HG03139 (cell line): ENCODE results near the gene MYL9.
"Not testable (repeated sequence)": the region's sequence is repeated elsewhere in the genome, so short reads cannot be mapped to it uniquely, and the experiment has no call there.

ENCODE experiments used
- ATAC-seq: cut with Tn5 transposase; IDR thresholded peaks from one replicate; pipeline ENCODE4 v1.9.1; 2021; ENCODE audit not compliant: unreplicated experiment

The MYL9 gene

DNA sequence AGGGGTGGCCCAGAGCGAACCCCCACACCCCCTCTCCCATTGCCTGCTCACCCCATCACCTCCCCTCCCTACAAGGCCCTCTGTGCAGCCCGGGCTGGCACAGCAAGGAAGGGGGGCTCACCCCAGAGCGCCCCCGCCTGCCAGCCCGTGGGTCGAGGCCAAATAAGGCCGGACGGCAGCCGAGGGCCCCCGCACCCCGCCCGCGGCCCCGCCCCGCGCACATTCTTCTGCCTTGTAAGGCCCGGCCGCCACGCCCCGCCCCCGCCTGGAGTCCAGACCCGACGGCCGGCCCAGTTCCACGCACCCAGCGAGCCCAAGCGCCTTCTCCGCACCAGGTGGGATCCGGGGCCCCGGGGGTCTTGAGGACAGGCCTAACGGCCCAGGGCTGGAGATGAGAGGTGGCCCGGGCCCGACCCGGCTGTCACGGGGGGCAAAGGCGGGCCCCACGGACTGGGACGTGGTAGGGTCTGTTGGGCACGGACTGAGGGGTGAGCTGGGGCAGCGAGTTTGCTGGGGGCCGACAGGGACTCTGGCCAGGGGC is at the start of gene MYL9:
Gene MYL9 (plus strand): TSS at position 293 of the 541 bp plus-strand sequence. CDS start 3,366 bp downstream, outside the sequence.
- ATAC-seq = no peak

DNA sequence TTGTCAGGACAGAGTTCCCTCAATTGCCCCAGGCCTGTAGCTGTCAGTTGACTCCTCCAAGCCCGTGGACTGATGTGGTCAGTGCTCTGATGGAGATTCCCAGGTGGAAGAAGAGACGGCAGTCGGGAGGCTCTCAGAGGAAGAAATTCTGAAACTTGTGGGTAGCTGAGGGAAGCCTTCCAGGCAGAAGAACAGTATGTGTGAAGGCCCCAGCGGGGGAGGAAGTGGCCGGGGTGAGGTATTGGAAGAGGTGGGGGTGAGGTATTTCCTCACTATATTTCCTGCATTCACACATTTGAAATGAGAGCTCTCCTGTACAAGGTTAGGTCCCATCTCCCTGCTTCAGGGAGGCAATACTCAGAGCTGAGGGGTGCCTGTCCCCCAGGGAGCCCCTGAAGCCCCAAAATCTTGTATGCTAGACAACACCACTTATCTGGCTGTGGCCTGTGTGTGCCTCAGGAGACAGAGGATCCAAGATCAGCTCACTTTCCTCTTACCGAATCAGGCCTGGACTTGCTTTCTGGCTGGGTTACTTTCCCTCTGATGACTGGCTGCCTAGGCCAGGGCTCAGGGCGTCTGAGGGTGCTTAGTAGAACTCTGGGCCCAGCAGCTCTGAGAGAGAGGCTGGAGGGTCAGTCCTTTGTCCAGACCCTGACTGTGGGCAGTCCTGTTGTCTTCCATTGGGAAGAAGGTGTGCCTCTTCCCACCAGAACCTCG is 49.3 kb upstream of the MYL9 start:
- no peak for ATAC-seq

DNA sequence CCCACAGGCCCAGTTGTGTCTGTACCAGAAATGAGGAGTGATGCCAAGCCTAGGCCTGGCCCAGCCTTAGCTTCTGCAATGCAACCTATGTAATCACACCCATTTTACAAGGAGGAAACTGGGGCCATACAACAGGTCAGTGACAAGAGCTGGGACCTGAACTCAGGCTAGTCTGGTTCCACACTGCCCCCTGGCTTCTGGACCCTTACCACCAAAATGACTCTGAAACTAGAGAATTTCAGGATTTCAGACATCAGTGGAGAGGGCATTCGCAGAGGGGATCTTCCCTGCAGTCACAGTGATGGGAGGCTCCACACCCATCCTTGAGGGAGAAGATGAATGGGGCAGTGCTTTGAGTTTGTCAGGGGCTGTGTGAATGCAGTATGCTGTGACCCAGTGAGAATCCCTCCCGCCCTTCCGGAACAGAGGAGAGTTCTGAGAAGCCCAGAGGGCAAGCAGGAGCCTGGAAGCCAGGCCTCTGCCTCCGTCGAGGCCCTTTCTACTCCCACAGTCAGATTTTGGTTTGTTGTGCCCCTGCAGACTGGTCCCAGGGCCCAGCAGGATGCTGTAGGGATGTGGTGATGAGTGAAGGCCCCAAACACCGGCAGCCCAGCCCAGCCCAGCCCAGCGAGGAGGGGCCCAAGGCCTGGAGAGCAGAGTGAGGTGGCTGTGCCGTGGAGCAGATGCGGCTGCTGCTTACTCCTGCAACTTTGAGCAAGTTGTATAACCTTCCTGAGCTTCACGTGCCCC is 48.1 kb upstream of the MYL9 start:
- no peak for ATAC-seq

DNA sequence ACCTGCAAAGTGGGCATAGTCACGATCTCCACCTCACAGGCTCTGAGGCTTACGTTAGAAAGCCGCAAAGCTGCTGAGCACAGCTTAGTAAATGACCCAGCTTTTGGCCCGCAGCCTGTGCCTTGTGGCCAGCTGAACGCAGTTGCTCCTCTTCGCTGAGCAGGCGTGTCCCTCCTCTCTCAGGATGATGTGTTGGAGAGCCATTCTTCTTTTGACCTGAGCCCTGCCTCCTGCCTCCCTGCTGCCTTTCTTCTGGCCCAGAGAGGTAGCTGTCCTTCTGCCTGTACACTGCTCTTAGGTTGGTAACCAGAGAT is 47.6 kb upstream of the MYL9 start:
- no peak for ATAC-seq

DNA sequence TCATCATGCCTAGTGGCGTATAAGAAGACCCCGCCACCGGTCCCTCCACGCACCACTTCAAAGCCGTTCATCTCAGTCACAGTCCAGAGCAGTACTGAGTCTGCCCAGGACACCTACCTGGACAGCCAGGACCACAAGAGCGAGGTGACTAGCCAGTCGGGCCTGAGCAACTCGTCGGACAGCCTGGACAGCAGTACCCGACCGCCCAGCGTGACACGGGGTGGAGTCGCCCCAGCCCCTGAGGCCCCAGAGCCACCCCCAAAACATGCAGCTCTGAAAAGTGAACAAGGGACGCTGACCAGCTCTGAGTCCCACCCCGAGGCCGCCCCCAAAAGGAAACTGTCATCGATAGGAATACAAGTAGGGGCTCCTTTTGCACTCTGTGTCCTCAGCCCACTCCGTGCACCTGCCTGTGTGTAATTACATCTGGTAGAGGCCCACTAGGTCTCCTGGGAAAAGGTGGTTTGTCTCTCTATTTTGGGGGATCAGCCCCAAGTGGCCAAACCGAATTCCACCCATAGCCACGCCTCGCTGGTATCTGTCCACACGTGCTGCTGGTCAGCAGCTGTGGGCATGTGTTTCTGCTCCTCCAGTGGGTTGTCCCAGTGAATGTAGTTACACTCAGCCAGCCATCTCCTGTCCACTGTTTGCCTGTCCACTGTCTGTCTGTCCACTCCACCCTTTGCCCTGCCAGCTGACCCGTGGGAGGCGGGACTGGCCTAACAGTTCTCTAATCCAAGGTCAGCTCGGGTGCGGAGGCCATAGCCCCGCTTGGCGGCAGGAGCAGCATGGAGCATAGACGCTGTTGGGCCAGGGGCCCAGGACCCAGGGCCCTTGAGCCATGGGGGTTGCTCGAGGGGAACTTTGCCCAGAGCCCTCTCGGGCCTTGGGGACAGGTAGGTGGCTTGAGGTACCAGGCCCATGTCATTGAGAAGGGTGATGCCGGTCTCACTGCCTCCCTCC is 44.3 kb upstream of the MYL9 start:
- no peak for ATAC-seq

DNA sequence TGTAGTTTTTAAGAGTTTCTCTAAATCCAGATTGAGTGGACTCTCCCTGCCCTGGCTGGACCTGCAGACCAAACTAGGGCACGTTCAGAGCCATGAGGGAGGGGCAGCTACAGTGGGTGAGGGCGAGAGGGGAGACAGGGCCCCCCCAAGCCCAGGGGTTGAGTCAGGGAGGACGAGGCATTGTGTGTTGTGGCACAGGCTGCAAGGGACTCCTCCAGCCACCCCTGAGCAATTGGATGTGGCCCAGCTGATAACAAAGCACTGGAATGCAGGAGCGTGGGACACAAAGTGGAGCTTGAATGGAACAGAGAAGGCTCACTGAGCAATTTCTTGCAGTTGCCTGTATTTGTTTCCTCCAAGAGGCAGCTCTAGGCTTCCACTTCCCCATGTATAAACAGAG is 43.5 kb upstream of the MYL9 start:
- ATAC-seq = no peak

DNA sequence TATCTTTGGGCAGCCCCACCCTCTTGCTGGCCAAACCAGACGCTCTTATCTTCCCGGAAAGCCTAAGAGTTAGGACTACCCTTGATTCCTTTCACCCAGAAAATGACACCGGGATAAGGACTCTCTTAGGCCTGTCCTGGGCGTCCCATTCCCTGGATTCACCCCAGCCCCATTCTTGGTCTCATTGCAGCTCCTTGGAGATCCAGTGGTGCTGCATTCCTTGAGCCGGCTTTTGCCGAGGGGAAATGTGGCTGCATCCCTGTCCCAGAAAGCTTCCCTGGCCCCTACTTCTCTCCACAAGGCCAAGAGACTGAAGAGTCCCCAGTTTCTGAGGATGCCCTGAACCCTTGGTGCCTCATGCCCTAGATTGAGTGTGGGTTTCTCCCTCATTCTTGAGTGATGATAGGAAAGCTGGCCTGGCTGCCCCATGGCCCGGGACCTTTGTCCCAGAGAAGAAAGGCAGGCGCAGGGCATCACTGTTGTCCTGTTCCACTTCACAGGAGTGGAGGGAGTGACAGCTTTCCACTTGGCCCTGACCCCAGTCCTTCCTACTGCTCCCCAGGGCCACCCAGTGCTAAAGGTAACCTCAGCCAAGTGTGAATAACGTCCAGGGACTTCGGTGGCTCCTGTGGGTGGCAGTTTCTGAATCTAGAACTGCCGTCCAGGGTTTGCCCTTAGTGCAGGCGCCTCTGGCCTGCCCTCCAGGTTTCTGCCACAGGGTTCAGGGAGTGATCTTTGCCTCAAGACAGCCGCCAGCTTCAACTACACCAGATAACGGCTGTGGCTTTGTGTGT is 42.7 kb upstream of the MYL9 start:
- no peak for ATAC-seq

DNA sequence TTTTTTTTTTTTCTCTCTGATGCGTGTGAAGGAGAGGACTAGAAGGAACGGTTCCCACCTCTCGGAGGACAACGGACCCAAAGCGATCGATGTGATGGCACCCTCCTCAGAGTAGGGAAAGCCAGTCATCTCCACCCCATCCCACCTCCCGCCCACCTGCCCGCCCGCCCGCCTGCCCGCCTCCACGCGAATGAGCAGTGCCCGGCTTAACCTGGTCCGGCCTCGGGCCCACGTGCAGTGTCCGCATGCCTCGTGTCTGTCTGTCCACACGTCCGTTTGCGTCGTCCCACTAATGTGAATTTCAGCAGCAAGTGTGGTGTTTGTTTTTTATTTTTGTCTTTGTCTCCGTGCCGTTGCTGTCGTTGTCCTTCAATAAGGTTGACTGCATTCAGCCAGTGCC is 42.1 kb upstream of the MYL9 start:
- ATAC-seq = no peak

DNA sequence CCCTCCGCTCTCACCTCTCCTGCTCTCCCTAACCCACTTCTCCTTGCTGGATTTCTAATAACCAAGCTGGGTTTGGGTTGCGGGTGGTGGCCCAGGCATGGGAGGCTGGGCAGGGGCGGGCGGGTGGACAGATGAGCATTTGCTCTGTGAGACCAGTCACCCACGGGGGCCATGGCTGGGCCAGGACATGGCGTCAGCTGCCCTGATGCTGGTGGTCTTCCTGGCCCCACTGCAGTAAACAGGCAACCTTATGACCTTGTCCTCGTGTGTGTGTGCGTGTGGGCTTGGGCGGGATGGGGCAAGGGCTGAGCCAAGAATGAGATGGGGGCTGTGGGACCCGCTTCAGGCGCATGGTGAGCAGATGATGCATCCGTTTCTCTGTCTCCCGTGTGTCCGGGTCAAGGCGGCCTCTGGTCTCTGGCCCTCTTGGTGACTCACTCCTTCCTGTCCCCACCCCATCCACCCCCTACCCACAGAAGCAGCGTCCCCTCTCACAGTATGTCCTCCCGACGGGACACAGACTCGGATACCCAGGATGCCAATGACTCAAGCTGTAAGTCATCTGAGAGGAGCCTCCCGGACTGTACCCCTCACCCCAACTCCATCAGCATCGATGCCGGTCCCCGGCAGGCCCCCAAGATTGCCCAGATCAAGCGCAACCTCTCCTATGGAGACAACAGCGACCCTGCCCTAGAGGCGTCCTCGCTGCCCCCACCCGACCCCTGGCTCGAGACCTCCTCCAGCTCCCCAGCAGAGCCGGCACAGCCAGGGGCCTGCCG is 41.4 kb upstream of the MYL9 start:
- no peak for ATAC-seq

DNA sequence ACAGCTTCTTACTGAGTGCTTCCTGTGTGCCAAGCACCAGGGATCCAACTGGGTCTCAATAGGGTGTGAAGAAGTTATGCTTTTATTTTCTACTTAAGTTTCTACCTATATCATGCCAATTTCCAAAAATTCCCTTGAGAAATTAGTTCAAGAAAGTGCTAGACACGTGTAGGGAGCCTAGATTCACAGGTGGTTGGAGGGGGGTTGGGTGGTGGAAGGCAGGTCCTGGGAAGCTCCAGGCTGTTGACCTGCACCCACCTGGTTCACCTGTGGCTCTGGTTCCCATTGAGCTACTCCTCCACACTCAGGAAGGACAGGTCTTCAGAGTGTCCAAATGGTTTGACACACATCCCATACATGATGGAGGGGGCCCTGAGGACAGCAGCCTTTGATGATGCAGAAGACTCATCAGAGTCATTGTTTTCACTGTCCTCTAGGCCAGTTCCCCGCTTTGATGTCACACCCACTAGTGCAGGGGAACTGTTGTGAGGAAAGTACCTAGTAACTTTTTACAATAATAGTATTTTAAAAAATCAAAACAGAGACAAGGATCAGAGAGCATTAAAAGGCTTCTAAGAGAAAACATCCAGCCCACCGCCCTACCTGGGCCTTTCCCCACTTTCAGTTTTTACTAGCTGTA is 39.8 kb upstream of the MYL9 start:
- no peak for ATAC-seq

DNA sequence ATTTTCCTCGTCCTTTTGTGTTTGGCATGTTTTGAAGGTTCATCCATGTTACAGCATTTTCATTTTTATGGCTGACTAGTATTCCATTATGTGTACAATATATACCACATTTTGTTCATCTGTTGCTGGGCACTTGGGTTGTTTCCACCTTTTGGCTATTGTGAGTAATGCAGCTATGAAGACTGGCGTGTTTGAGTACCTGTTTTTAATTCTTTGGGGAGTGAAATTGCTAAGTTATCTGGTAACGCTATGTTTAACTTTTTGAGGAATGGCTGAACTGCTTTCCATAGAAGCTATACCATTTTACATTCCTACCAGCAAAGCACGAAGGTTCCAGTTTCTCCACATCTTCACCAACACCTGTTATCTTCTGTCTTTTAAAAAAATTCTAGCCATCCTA is 37.0 kb upstream of the MYL9 start:
- no peak for ATAC-seq

DNA sequence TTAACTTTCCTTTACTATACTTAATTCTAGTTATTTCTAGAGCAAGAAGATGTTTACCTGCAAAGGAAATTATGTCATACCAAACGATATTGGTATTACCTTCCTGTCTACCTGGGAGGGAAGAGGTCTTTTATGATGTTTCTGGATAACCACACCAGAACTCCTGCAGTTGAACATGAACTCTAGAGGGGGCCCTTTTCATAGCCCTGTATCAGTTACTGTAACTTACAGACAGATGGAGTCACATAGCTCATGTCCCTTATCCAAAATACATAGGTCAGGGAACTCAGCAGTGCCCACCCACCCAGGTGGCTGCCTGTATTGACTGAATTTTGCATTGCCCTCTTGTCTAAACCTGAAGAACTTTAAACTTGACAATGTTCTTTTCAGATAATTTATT is 35.1 kb upstream of the MYL9 start:
- ATAC-seq = no peak

DNA sequence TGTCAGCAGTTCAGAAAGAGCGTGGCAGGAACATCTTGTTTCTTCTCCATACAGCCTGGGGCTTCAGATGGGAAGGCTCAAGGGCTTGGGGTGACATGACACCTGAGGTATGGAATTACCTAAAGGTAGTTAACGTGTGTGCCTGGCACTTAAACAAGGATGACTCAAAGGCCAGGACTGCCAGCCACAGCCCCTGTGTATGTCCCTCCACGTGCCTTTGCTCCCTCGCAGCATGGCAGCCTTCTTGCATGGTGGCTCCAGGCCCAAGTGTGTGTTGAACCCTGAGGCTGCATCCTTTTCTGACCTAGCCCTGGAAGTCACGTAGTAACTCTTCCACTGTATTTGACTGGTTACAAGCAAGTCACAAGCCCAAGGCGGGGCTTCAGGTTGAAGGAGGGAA is 33.6 kb upstream of the MYL9 start:
- no peak for ATAC-seq

DNA sequence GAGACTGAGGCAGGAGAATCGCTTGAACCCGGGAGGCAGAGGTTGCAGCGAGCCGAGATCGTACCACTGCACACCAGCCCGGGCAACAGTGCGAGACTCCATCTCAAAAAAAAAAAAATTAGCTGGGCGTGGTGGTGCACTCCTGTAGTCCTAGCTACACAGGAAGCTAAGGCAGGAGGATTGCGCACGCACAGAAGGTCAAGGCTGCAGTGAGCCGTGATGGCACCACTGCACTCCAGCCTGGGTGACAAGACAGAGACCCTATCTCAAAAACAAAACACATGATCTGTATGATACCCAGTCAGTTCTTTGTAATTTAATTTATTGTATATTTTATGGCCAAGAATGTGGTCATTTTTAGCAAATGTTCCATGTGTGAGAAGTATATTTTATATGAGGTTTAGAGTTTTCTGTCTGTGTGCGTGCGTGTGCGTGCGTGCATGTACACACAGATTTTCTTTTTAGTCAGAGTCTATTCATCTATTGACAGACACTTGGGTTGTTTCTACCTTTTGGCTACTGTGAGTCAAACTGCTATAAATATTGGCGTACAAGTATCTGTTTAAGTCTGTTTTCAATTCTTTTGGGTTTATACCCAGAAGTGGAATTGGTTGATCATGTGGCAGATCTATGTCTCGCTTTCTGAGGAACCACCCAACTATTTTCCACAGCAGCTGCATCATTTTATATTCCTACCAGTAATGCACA is 22.2 kb upstream of the MYL9 start:
- ATAC-seq = no peak

DNA sequence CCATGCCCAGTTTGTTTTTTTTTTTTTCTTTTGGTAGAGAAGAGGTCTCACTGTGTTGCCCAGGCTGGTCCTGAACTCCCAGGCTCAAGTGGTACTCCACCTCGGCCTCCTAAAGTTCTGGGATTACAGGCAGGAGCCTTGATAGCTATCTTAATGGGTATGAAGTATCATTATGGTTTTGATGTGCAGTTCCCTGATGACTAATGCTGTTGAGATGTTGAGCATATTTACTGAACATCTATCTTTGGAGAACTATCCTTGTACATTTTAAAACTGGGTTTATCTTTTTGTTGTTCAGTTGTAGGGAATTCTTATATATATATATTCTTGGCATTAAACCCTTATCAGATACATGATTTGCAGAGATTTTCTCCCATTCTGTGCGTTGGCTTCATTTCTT is 21.4 kb upstream of the MYL9 start:
- ATAC-seq = no peak

DNA sequence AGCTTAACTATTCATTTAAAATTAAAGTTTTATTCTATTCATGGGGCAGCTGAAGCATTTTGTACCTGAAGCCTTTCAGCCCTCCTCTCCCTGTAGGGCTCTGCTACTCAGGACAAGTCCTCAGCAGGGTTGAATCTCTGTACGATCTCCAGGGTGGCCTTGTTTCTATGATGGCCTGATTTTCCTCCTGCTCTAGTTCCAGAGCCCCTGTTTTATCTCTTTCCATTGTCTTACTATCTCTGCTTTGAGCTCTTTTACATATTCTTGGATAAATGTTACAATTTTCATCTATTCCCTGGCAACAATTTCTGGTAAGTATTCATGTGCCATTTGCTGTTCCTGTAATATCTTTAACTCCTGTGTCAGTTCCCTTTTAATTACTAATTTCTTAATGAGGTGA is 19.8 kb upstream of the MYL9 start:
- ATAC-seq = no peak

DNA sequence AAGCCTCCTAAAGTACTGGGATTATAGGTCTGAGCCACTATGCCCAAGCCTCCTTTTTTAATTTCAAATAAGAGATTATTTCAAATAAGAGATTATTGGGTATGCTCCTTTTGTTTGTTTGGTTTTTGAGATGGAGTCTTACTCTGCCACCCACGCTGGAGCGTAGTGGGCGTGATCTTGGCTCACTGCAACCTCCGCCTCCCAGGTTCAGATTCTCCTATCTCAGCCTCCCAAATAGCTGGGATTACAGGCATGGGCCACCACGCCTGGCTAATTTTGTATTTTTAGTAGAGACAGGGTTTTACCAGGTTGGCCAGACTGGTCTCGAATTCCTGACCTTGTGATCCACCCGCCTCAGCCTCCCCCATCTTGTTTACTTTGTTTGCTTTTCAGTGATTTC is 18.9 kb upstream of the MYL9 start:
- ATAC-seq = not testable (repeated sequence)

DNA sequence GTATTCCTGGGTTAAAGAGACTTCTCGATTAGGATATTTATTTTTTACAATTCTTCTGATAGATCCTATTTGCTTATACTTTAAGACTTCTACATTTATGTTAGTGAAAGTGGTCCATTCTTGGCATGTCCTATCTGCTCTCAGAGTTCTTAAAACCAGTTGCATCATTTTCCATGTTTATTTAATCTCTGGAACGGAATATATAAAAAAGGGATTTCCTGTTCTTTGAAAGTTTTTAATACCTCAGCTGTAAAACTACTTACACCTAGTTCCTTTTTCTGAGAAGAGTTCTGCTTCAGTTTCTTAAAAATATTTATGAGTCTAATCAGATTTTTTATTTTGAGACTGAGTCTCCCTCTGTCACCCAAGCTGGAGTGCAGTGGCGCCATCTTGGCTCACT is 18.0 kb upstream of the MYL9 start:
- ATAC-seq = no peak
